Activated CD8-positive, alpha-beta memory T cell treated with anti-CD3 and anti-CD28 coated beads, Interleukin-2, amount 10 ng/mL, durations not matched to agents 7 days and 5 days (primary cell): ENCODE data around the gene VPS13D. TPM values are rescaled to one million over a fixed set of nuclear protein-coding genes. Genes with fewer than 3 reads are reported as not detected.

Experiments
- ATAC-seq: fragments of 150-1000 bp; cut with Tn5 transposase; one replicate; pipeline ENCODE4 v1.10.0; 2021; ENCODE audit warnings: moderate library complexity
- CTCF ChIA-PET: fragments of 350-600 bp; sonication (Branson Sonifier 250); formaldehyde crosslinking; loops from one replicate; lab custom pipeline; 2021; ENCODE audit warnings: antibody characterized with exemption; lab: Charles Lee
- DNase-seq: peaks from one replicate; pipeline ENCODE4 v3.0.0-alpha.2; 2020
- H3K27ac Mint-ChIP-seq: one replicate; pipeline ENCODE4 v1.8.0; 2021; ENCODE audit warnings: mild to moderate bottlenecking, mixed read lengths
- H3K27me3 Mint-ChIP-seq: one replicate; pipeline ENCODE4 v1.8.0; 2021; ENCODE audit warnings: mixed read lengths
- H3K36me3 Mint-ChIP-seq: one replicate; pipeline ENCODE4 v1.8.0; 2021; ENCODE audit warnings: mild to moderate bottlenecking, mixed read lengths
- H3K4me1 Mint-ChIP-seq: one replicate; pipeline ENCODE4 v1.8.0; 2021; ENCODE audit warnings: mixed read lengths
- H3K4me3 Mint-ChIP-seq: one replicate; pipeline ENCODE4 v1.8.0; 2021; ENCODE audit warnings: mild to moderate bottlenecking, moderate library complexity, mixed read lengths
- H3K9me3 Mint-ChIP-seq: one replicate; pipeline ENCODE4 v1.8.0; 2022; ENCODE audit warnings: low read depth, mixed read lengths
- total RNA-seq, 2 experiments: library from RNA; stranded (reverse); gene quantifications; one replicate each; pipeline ENCODE4 v1.2.3, GENCODE V29; 2021

The VPS13D gene
- total RNA-seq, 2 experiments from 2014 or later: 34.6 to 38.3 TPM

DNA sequence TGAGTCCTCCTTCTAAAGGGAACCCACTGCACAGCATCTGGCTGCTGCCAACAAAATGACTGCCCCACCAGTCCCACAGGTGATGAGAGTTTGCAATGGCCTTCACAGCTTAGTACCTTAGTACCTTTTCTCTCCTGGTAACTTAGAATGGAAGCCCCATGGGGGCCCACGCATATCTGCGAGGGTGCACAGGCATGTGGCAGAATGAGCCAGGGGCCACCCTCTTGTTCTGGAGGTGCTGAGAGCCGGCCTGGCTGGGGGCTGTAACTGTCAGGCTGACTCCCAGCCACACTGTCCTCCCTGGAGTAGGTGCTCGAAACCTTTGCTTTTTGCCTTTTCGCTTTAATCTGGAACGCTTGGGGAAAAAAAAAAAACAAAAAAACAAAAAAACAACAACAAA is 203.1 kb downstream of the VPS13D start:
- CTCF ChIA-PET: interaction anchor here (1.2 to 6.3 kb wide), 3 partner anchors 8 to 186 kb away, joined by 3 to 38 read pairs (median 4); partner anchors contain the start of gene DHRS3
- ATAC-seq (no peak), DNase-seq (no peak)
- Mint-ChIP-seq H3K27me3 (no peaks in the 10 kb centered on the region), H3K27ac (no peak overlapping the region), H3K9me3 (peaks cover 2% of the 10 kb centered on the region), H3K36me3 (peaks cover 21% of the 10 kb centered on the region), H3K4me3 (no peak overlapping the region), H3K4me1 (peaks cover 50% of the 10 kb centered on the region)

DNA sequence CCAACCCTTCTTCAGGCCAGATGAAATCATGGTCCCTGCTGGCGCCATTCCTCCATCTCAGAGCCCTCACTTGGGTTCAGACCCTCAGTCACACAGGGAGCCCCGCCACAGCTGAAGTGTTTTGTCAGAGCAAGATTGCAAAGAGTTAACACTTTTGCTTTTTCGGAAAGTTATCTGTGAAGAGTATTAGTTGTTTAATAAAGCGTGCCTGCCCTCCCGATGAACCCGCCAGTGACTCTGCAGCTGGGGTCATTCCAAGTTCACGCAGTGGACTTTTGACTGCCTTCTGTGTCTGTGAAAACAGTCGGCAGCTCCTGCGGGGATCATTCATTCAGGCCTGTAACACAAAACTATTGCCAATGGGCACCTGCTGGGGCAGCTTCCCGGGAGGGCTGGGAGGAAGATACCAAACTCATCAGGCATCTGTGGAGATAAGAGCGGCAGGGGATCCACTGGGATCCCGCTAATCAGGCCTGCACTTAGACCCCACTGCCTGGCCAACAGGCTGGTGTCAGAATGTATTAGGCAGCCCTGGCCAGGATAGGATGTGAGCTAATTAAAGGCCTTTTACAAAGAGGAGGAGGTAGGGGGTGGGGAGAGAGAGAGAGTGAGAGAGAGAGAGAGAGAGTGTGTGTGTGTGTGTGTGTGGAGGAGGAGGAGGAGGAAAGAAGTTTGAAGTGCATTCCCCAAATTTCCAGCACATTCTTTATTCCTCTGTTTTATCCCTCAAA is 203.7 kb downstream of the VPS13D start:
- no peak for DNase-seq

DNA sequence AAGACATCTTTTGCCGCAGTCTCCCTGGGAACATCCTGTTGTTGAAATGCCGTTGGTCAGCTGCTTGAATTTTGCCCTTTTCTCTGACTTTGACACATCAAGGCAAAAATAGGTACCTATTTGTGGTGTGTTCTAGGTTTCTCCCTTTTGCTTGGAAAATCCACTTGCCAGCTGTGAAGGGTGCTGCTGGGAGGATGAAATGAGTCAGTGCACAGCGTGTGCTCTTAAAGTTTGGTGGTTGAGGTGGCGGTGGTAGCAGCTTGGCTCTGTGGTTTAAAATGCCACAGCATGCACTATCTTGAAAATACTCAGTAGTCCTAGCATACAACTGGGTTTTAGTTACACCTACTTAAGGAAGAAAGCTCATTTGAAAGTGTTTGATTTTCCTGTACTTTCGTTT is 204.3 kb downstream of the VPS13D start:
- Mint-ChIP-seq H3K27ac (peak overlapping the region; percentile 88), H3K27me3 (no peaks in the 10 kb centered on the region), H3K4me3 (peak overlapping the region; percentile 34), H3K9me3 (peaks cover 6% of the 10 kb centered on the region), H3K36me3 (peaks cover 31% of the 10 kb centered on the region), H3K4me1 (peaks cover 63% of the 10 kb centered on the region)
- DNase-seq (peak; percentile 89), ATAC-seq (peak; percentile 37)
- CTCF ChIA-PET: interaction anchor here (0.5 to 6.3 kb wide), 10 partner anchors 9 to 225 kb away, joined by 3 to 38 read pairs (median 4); partner anchors contain the start of gene DHRS3

More for the DNA sequence above, 203.7 kb downstream of the VPS13D start:
- H3K4me3 Mint-ChIP-seq: no peak overlapping the region
- H3K27me3 Mint-ChIP-seq: no peaks in the 10 kb centered on the region
- ATAC-seq: no peak
- CTCF ChIA-PET: interaction anchor here (0.5 to 6.3 kb wide), 10 partner anchors 8 to 226 kb away, joined by 3 to 38 read pairs (median 4); partner anchors contain the start of gene DHRS3
- peak overlapping the region; percentile 88 for H3K27ac Mint-ChIP-seq
- peaks cover 26% of the 10 kb centered on the region for H3K36me3 Mint-ChIP-seq
- H3K4me1 Mint-ChIP-seq: peaks cover 56% of the 10 kb centered on the region
- peaks cover 6% of the 10 kb centered on the region for H3K9me3 Mint-ChIP-seq

DNA sequence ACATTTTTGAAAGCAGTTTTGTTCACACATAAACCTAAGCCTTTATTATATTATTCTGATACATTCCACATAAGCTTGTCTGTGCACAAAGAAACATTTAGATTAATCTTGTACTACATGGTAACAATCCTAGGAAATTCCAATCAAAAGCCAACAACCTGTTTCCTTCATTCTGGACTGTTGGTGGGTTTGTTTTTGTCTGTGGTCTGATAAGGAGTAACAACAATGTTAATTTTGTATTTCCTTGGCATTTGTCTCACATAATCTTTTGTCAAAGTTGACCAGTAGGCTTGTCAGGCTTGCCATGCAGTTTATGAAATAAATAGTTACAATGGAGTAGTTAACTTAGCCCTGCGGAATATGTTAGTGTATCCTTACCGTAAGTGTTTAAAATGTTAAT is 204.9 kb downstream of the VPS13D start:
- Mint-ChIP-seq H3K27me3 (no peaks in the 10 kb centered on the region), H3K27ac (peak overlapping the region; percentile 88), H3K9me3 (peaks cover 6% of the 10 kb centered on the region), H3K4me3 (peak overlapping the region; percentile 34), H3K4me1 (peaks cover 68% of the 10 kb centered on the region), H3K36me3 (peaks cover 32% of the 10 kb centered on the region)
- no peak for DNase-seq
- CTCF ChIA-PET: interaction anchor here (1.0 to 6.3 kb wide), 10 partner anchors 13 to 224 kb away, joined by 3 to 38 read pairs (median 6); partner anchors contain the start of gene DHRS3
- ATAC-seq: no peak

DNA sequence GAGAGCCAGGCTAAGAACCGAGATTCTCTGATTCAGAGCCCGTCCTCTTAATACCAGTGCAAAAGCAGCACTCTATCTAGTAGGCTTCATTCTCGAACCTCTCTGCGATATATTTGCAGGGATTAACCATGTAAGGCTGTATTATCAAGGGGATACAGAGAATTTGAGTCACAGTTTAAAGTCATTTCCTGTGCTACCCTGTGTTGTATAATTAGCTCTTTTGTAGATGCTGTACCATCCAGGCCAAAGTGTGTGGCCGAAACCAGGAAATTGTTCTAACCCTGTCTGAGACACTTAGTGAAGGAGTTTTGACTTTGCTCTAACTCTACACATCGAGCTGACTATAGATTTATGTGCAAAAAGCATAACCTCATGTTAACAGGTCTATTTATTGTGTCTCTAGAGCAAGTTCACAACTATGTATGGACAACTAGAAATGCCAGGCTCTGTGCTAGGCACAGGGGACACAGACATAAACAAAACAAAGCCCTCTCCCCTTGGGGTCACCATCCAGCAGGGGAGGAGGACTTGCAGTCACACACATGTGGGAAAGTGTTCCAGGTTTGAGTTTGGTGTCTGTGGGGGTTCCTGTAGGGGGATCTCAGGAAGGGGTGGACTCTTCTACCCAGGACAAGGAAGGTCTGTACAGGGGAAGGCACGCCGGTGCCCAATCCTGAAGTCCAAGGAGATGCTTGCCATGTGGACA is 206.0 kb downstream of the VPS13D start:
- Mint-ChIP-seq H3K27ac (peak overlapping the region; percentile 88), H3K4me1 (peaks cover 76% of the 10 kb centered on the region), H3K27me3 (peaks cover 3% of the 10 kb centered on the region), H3K9me3 (peaks cover 6% of the 10 kb centered on the region), H3K4me3 (peak overlapping the region; percentile 47), H3K36me3 (peaks cover 38% of the 10 kb centered on the region)
- peak; percentile 89 for DNase-seq
- ATAC-seq: peak; percentile 77
- CTCF ChIA-PET: interaction anchor here (1.1 to 6.3 kb wide), 10 partner anchors 12 to 183 kb away, joined by 3 to 38 read pairs (median 6); partner anchors contain the start of gene DHRS3

DNA sequence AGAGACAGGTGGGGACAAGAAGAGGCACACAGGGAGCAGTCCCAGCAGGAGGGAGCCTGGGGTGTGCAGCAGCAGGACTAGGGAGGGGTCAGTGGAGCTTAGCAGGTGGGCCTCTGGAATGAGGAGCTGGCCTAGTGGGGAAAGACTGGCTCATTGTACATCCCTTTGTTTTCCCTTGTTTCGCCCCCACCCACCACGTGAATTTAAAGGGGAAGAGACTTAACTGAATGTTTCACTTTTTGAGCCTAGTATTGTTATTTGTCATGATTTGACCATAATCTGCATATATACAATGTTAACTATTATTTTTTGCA is 206.5 kb downstream of the VPS13D start:
- H3K27me3 Mint-ChIP-seq: peaks cover 3% of the 10 kb centered on the region
- H3K4me3 Mint-ChIP-seq: peak overlapping the region; percentile 47
- H3K27ac Mint-ChIP-seq: peak overlapping the region; percentile 88
- peaks cover 6% of the 10 kb centered on the region for H3K9me3 Mint-ChIP-seq
- peak; percentile 46 for DNase-seq
- H3K36me3 Mint-ChIP-seq: peaks cover 41% of the 10 kb centered on the region
- peaks cover 80% of the 10 kb centered on the region for H3K4me1 Mint-ChIP-seq
- CTCF ChIA-PET: interaction anchor here (1.1 to 6.3 kb wide), 9 partner anchors 10 to 182 kb away, joined by 3 to 38 read pairs (median 7); partner anchors contain the start of gene DHRS3
- no peak for ATAC-seq

DNA sequence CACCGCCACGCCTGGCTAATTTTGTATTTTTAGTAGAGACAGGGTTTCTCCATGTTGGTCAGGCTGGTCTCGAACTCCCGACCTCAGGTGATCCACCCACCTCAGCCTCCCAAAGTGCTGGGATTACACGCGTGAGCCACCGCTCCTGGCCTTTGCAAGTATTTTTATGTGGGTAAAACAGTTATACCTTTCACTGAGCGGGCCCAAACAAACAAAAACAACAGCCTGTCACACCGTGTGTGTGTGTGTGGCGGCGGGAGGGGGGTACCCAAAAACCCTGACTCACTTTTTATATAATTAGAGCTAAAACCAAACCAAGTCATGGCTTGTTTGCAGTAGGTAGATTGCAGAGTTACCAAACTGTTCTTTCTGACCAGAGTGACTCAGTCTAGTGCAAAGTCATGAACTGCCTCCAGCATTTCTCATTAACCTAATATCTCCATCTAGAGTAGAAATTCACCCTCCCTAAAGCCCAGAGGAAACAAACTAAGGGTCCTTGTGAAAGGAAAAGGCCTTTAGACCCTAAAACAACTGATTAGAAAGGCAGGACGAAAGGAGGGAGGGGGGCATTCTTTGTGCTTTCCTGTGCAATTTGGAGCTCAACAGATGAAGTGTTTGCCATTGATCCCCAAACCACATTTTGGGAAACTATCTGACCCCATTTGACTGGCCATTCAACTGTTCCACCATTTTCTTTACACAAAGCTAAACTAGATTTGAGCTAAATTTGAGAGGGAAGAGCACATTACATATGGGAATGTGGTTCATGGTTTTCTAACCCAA is 207.2 kb downstream of the VPS13D start:
- Mint-ChIP-seq H3K27me3 (peaks cover 3% of the 10 kb centered on the region), H3K4me3 (no peak overlapping the region), H3K27ac (peak overlapping the region; percentile 88), H3K9me3 (peaks cover 6% of the 10 kb centered on the region), H3K4me1 (peaks cover 85% of the 10 kb centered on the region), H3K36me3 (peaks cover 45% of the 10 kb centered on the region)
- CTCF ChIA-PET: interaction anchor here (1.1 to 6.3 kb wide), 6 partner anchors 10 to 182 kb away, joined by 3 to 38 read pairs (median 6); partner anchors contain the start of gene DHRS3
- no peak for DNase-seq
- ATAC-seq: no peak

DNA sequence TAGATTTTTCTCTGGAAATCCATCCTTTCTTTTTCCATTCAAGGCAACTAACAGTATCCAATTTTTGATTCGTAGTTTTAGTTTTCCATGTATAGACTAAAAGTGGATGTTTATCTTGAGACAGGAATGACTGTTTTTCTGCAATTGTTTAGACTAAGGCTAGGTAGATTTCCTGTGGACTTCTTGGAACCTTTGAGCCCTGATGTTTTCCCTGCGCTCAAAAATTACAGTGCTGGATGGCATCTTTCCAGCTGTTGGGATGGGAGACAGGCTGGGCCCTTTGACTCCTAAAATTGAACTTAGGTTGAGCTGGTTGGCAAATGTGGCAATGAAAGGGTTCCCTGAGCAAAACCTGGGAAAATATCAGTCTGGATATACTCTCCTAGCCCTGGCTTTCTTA is 207.8 kb downstream of the VPS13D start:
- Mint-ChIP-seq H3K4me3 (no peak overlapping the region), H3K27ac (no peak overlapping the region), H3K27me3 (peaks cover 3% of the 10 kb centered on the region), H3K9me3 (peaks cover 6% of the 10 kb centered on the region), H3K36me3 (peaks cover 47% of the 10 kb centered on the region), H3K4me1 (peaks cover 87% of the 10 kb centered on the region)
- DNase-seq (no peak), ATAC-seq (no peak)
- CTCF ChIA-PET: interaction anchor here (0.8 to 6.3 kb wide), 4 partner anchors 9 to 288 kb away, joined by 3 to 38 read pairs (median 6); partner anchors contain the start of gene DHRS3

DNA sequence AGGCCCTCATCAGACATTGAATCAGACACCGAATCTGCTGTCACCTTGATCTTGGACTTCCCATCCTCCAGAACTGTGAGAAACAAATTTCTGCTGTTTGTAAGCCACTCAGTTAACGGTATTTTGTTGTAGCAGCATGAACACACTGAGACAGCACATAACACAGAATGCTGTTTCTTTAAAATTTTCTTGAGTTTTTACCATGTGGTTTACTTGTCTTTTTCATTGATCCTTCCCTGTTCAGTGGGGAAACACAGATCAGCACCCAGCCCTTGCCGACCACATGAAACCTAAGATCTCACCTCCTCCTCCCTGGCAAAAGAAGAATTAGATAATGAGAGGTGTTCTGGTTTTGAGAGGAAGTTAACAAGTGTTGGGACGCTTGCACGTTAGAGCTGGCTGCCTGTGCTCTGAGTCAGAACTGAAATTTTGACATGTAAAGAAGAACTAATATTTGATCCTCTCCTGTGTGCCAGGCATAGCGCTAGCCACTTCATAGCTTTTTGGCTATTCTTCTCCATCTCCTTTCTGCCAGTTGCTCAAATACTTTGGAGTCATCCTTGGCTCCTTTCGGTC is 208.6 kb downstream of the VPS13D start:
- peaks cover 3% of the 10 kb centered on the region for H3K27me3 Mint-ChIP-seq
- ATAC-seq (peak; percentile 54), DNase-seq (peak; percentile 81)
- H3K36me3 Mint-ChIP-seq: peaks cover 50% of the 10 kb centered on the region
- peaks cover 6% of the 10 kb centered on the region for H3K9me3 Mint-ChIP-seq
- H3K4me3 Mint-ChIP-seq: peak overlapping the region; percentile 6
- peaks cover 84% of the 10 kb centered on the region for H3K4me1 Mint-ChIP-seq
- peak overlapping the region; percentile 74 for H3K27ac Mint-ChIP-seq
- CTCF ChIA-PET: interaction anchor here (0.8 to 6.3 kb wide), 5 partner anchors 8 to 289 kb away, joined by 3 to 38 read pairs (median 8); partner anchors contain the start of gene DHRS3

DNA sequence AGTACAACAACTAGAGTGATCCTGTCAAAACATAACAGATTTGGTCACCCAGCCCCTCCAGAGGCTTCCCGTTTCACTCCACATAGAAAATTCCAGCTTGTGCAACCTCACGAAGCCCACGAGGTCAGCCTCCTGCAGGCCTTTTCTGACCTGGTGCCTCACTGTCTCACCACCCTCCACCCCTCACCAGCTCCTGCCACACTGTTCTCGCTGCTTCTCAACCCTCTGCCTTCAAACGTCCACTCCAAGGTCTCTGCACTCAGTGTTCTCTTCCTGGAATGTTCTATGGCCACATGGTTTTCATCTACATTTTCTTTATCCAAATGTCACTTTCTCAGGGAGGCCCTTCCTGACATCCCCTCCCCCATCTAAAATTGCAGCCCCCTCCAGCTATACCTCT is 209.2 kb downstream of the VPS13D start:
- CTCF ChIA-PET: interaction anchor here (1.9 to 6.3 kb wide), 3 partner anchors 10 to 181 kb away, joined by 5 to 38 read pairs (median 8); partner anchors contain the start of gene DHRS3
- Mint-ChIP-seq H3K9me3 (peaks cover 6% of the 10 kb centered on the region), H3K36me3 (peaks cover 54% of the 10 kb centered on the region)

DNA sequence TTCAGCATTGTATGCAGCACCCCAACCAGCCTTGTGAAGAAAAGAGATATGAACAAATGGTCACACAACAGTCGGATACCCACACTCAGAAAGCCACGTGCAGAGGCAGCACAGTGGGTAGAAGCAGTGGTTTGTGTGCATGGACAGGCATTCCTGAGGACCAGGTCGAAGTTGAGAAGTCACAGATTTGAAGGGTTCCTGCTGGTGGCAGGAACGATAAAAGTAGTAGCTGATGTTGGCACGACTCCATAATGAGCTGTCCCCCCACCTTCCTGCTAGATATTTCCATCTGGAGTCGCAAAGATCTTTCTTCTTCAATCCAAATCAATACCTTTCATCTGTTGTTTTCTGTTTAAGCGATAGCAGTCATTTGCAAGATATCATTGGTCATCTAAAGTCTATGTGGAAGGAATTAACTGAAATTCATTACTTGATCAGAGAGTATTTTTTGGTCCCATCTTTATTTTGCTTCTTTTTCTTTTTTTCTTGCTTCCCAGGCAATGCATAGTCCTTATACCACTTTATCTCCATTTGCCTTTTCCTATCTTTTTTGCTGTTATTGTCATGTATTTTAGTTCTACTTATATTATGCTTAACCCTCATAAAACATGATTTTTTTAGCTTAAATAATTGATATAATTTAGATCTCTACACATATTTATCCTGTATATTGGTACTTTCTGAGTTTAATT is 211.7 kb downstream of the VPS13D start:
- Mint-ChIP-seq H3K27me3 (peaks cover 22% of the 10 kb centered on the region), H3K27ac (no peak overlapping the region), H3K4me3 (no peak overlapping the region), H3K36me3 (peaks cover 72% of the 10 kb centered on the region), H3K9me3 (peaks cover 6% of the 10 kb centered on the region), H3K4me1 (peaks cover 53% of the 10 kb centered on the region)
- DNase-seq (no peak), ATAC-seq (no peak)
- CTCF ChIA-PET: interaction anchor here (1.4 kb wide), 1 partner anchor 9 kb away, joined by 3 read pairs; no protein-coding TSS in a partner anchor

More for the DNA sequence above, 209.2 kb downstream of the VPS13D start:
- DNase-seq (no peak), ATAC-seq (no peak)
- peaks cover 78% of the 10 kb centered on the region for H3K4me1 Mint-ChIP-seq
- H3K27ac Mint-ChIP-seq: peak overlapping the region; percentile 74
- H3K4me3 Mint-ChIP-seq: peak overlapping the region; percentile 19
- H3K27me3 Mint-ChIP-seq: peaks cover 3% of the 10 kb centered on the region
